Activated CD8-positive, alpha-beta T cell treated with anti-CD3 and anti-CD28 coated beads for 36 hours (primary cell): ENCODE results near the gene PLAU. TPM values are rescaled to one million over a fixed set of nuclear protein-coding genes. Genes with fewer than 3 reads are reported as not detected.
"Not testable (repeated sequence)": the region's sequence is repeated elsewhere in the genome, so short reads cannot be mapped to it uniquely, and the experiment has no call there.

ENCODE experiments used
- ATAC-seq: fragments of 200-7000 bp; cut with Tn5 transposase; one replicate; pipeline ENCODE4 v1.10.0; 2021; ENCODE audit warnings: mild to moderate bottlenecking, moderate library complexity
- CTCF ChIA-PET: fragments of 350-600 bp; sonication (Branson Sonifier 250); formaldehyde crosslinking; loops from one replicate; lab custom pipeline; 2021; ENCODE audit warnings: antibody characterized with exemption; lab: Charles Lee
- POLR2A ChIA-PET: fragments of 350-600 bp; sonication (Branson Sonifier 250); formaldehyde crosslinking; loops from one replicate; lab custom pipeline; 2021; ENCODE audit warnings: antibody characterized with exemption; lab: Charles Lee
- DNase-seq: peaks from one replicate; pipeline ENCODE4 v3.0.0-alpha.2; 2020
- H3K27ac Mint-ChIP-seq: one replicate; pipeline ENCODE4 v1.8.0; 2021; ENCODE audit warnings: mild to moderate bottlenecking, mixed read lengths
- H3K27me3 Mint-ChIP-seq: one replicate; pipeline ENCODE4 v1.8.0; 2021; ENCODE audit warnings: mixed read lengths
- H3K36me3 Mint-ChIP-seq: one replicate; pipeline ENCODE4 v1.8.0; 2021; ENCODE audit warnings: low read depth, mixed read lengths
- H3K4me1 Mint-ChIP-seq: one replicate; pipeline ENCODE4 v1.8.0; 2021; ENCODE audit warnings: low read depth, mixed read lengths
- H3K4me3 Mint-ChIP-seq: one replicate; pipeline ENCODE4 v1.8.0; 2021; ENCODE audit warnings: mild to moderate bottlenecking, moderate library complexity, mixed read lengths
- H3K9me3 Mint-ChIP-seq: one replicate; pipeline ENCODE4 v1.8.0; 2021; ENCODE audit warnings: mixed read lengths
- intact Hi-C: fragments of 100-400 bp; cut with micrococcal nuclease; formaldehyde crosslinking; loops from one replicate; pipeline ENCODE4 v1.10.0; 2022
- total RNA-seq, 2 experiments: library from RNA; stranded (reverse); gene quantifications; one replicate each; pipeline ENCODE4 v1.2.3, GENCODE V29; 2021
- TF ChIP-seq, protein P1 (sequence below): fragments of 200-600 bp; IDR thresholded peaks from one replicate; pipeline ENCODE4 v1.8.0; 2022; ENCODE audit warnings: antibody characterized with exemption, mild to moderate bottlenecking

The PLAU gene
- total RNA-seq, 2 experiments from 2014 or later, result 0.41 to 0.47 TPM

DNA sequence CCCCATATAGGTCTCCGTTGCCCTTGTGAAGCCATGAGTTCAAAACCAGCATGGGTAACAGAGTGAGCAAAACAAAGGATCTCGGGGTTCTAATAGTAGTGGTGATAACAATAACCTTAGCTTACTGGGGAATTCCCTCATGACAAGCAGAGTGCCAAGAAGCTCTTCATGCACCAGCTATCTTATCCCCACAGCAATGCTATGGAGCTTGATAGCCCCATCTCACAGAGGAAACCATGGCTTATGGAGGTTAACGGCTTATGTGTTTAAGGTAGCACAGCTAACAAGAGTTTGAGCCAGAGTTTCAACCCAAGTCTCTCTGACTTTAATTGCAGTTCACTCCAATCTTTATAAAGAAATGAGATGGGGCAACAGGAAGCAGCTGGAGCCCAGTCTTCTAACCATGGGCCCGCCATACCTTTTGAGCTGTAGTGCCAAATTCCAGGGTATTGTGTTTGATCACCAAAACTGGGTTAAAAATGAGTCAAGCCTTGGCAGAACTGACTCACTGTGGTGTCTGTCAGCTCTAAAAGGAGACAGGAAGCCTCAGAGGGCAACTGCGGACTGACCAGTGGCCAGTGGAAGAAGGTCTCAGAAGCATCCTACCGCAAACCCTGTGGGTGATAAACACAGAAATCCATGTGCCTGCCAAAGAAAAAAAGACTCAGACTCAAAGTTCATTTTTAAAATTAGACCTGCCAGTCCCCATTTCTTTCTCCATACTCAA, 16.5 kb upstream of the PLAU start:
- Mint-ChIP-seq H3K9me3 (no peaks in the 10 kb centered on the region), H3K4me1 (no peaks in the 10 kb centered on the region), H3K27ac (no peak overlapping the region), H3K36me3 (no peaks in the 10 kb centered on the region), H3K4me3 (no peak overlapping the region), H3K27me3 (peaks cover 9% of the 10 kb centered on the region)
- DNase-seq, result peak; percentile 58
- ATAC-seq, result peak; percentile 77
- intact Hi-C loops, result no loop called here
- TF ChIP-seq, protein P1, sequence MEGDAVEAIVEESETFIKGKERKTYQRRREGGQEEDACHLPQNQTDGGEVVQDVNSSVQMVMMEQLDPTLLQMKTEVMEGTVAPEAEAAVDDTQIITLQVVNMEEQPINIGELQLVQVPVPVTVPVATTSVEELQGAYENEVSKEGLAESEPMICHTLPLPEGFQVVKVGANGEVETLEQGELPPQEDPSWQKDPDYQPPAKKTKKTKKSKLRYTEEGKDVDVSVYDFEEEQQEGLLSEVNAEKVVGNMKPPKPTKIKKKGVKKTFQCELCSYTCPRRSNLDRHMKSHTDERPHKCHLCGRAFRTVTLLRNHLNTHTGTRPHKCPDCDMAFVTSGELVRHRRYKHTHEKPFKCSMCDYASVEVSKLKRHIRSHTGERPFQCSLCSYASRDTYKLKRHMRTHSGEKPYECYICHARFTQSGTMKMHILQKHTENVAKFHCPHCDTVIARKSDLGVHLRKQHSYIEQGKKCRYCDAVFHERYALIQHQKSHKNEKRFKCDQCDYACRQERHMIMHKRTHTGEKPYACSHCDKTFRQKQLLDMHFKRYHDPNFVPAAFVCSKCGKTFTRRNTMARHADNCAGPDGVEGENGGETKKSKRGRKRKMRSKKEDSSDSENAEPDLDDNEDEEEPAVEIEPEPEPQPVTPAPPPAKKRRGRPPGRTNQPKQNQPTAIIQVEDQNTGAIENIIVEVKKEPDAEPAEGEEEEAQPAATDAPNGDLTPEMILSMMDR, result no peak
- ChIA-PET CTCF (interaction anchor here (1.0 to 19.1 kb wide), 7 partner anchors 8 to 209 kb away, joined by 3 to 466 read pairs (median 4); no protein-coding TSS in a partner anchor), POLR2A (interaction anchor here (1.3 kb wide), 1 partner anchor 15 kb away, joined by 5 read pairs; no protein-coding TSS in a partner anchor)

DNA sequence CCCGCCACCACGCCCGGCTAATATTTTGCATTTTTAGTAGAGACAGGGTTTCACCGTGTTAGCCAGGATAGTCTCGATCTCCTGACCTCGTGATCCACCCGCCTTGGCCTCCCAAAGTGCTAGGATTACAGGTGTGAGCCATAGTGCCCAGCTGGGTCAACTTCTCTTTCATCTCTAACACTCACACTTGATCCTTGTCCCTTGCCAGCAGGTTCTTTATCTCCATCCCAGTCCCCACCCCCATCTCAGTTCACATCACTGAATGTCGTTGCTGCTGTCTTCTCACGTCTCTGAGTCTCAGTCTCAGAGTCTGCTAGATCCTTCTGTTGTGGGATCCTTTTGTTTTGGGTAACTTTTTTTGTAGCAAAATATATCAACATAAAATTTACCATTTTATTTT, 15.6 kb upstream of the PLAU start:
- POLR2A ChIA-PET, H3K36me3 Mint-ChIP-seq, H3K4me1 Mint-ChIP-seq, DNase-seq, H3K27ac Mint-ChIP-seq, intact Hi-C loops, H3K4me3 Mint-ChIP-seq, H3K9me3 Mint-ChIP-seq, ATAC-seq: not testable (repeated sequence)
- CTCF ChIA-PET, result interaction anchor here (1.5 to 19.1 kb wide), 2 partner anchors 9 to 46 kb away, joined by 7 to 466 read pairs; no protein-coding TSS in a partner anchor
- peaks cover 10% of the 10 kb centered on the region for H3K27me3 Mint-ChIP-seq

DNA sequence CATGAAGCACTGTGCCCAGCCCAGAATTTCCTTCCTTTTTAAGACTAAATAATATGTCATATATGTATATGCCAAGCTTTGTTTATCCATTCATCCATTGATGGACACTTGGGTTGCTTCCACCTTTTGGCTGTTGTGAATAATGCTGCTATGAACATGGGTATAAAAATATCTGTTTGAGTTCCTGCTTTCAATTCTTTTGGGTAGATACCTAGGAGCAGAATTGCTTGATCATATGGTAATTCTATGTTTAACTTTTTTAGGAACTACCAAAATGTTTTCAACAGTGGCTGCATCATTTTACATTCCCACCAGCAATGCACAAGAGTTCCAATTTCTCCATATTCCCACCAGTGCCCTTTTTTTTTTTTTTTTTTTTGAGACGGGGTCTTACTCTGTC, 13.2 kb upstream of the PLAU start:
- no peak overlapping the region for H3K27ac Mint-ChIP-seq
- CTCF ChIA-PET, result interaction anchor here (1.3 to 19.1 kb wide), 2 partner anchors 11 to 44 kb away, joined by 5 to 466 read pairs; no protein-coding TSS in a partner anchor
- POLR2A ChIA-PET, result interaction anchor here (1.1 kb wide), 1 partner anchor 13 kb away, joined by 3 read pairs; the partner anchor contains the start of gene PLAU
- peaks cover 16% of the 10 kb centered on the region for H3K27me3 Mint-ChIP-seq
- ATAC-seq, result no peak
- H3K36me3 Mint-ChIP-seq, result no peaks in the 10 kb centered on the region
- DNase-seq, result no peak
- TF ChIP-seq, protein P1, result no peak
- H3K9me3 Mint-ChIP-seq, result no peaks in the 10 kb centered on the region
- intact Hi-C loops, result no loop called here
- H3K4me3 Mint-ChIP-seq, result no peak overlapping the region
- H3K4me1 Mint-ChIP-seq, result no peaks in the 10 kb centered on the region

DNA sequence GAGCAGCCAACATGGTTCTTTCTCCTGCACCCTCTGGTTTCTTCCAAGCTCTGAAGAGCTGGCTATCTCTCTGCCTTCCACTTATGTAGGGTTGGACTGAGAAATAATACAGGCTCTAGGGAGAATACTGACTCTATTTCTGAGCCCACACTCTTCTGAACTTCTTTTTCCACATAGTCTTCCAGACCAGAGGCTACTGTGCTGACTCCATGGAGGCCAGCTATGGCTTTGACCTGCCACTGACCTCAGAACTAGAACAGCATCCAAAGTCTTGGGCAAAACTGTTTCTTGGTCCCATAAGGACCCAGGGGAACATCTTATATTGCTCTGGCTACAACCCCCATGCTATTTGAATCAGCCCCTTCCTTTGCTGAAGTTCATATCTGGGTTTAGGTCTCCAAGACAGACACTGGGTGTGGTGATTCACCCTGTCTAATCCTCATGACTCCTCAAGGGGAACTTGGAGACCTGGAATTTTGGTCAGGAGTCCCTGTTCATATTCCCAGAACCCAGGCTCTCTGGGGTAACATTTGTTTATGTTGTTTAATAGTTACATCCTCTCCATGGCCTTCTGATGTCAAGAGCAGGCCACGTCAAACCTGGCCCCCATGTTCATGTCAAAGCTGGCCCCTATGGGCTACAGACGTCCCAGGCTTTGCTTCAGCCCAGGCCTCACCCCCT, 12.1 kb upstream of the PLAU start:
- CTCF ChIA-PET, result interaction anchor here (0.8 to 19.1 kb wide), 7 partner anchors 13 to 58 kb away, joined by 3 to 466 read pairs (median 5); no protein-coding TSS in a partner anchor
- no peaks in the 10 kb centered on the region for H3K4me1 Mint-ChIP-seq
- TF ChIP-seq, protein P1, result no peak

DNA sequence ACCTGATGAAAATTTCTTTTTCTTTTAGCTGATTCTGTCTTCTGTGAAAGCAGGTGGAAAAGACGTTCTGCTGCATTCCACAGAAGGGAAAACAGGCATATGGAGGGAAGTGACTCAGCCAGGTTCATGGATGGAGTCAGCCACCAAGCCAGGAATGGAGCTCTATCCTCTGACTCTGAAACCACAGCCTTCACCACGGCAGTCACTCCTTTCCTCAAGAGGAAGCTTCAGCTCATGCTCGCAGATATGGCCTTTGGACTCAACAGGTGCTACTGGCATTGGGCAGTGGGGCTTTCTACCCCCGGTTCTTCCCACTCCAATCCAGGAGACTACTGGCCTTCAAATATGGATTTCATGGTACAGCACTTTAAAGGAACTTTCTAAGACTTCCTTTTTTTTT, 11.5 kb upstream of the PLAU start:
- CTCF ChIA-PET, result interaction anchor here (0.8 to 19.1 kb wide), 6 partner anchors 13 to 57 kb away, joined by 3 to 466 read pairs (median 4); no protein-coding TSS in a partner anchor
- H3K4me3 Mint-ChIP-seq, result no peak overlapping the region
- H3K9me3 Mint-ChIP-seq, result no peaks in the 10 kb centered on the region
- DNase-seq (no peak), ATAC-seq (no peak)
- H3K27me3 Mint-ChIP-seq, result peaks cover 19% of the 10 kb centered on the region
- H3K4me1 Mint-ChIP-seq, result no peaks in the 10 kb centered on the region
- H3K27ac Mint-ChIP-seq, result no peak overlapping the region
- TF ChIP-seq, protein P1, result no peak
- POLR2A ChIA-PET, result interaction anchor here (0.6 kb wide), 1 partner anchor 415 kb away, joined by 3 read pairs; no protein-coding TSS in a partner anchor
- intact Hi-C loops, result no loop called here
- no peaks in the 10 kb centered on the region for H3K36me3 Mint-ChIP-seq

More for the DNA sequence above, 12.1 kb upstream of the PLAU start:
- Mint-ChIP-seq H3K36me3 (no peaks in the 10 kb centered on the region), H3K4me3 (no peak overlapping the region), H3K27me3 (peaks cover 14% of the 10 kb centered on the region), H3K9me3 (no peaks in the 10 kb centered on the region), H3K27ac (no peak overlapping the region)
- ATAC-seq (no peak), DNase-seq (no peak)
- POLR2A ChIA-PET, result interaction anchor here (0.6 kb wide), 2 partner anchors 19 to 415 kb away, joined by 3 read pairs; no protein-coding TSS in a partner anchor
- intact Hi-C loops, result no loop called here
